Astrocyte of the cerebellum (primary cell): Measurements from ENCODE around the gene TOR1A.
"Not testable (repeated sequence)": the region's sequence is repeated elsewhere in the genome, so short reads cannot be mapped to it uniquely, and the experiment has no call there.

Experiments used
- DNase-seq: peaks from one replicate; pipeline ENCODE4 v3.0.0-alpha.2; 2011; ENCODE audit warnings: low read depth
- H3K4me3 ChIP-seq: 2 replicates; pipeline ENCODE4 v1.5.1; 2011; ENCODE audit warnings: mild to moderate bottlenecking, low read depth, low read length, moderate library complexity
- CTCF ChIP-seq: IDR thresholded peaks from 2 replicates; pipeline ENCODE4 v1.5.1; 2012; ENCODE audit warnings: low read length, low read depth, moderate library complexity, mild to moderate bottlenecking; ENCODE audit errors: missing control alignments
- in situ Hi-C: cut with HindIII; loops from 2 replicates; pipeline ENCODE4 v1.10.0; 2017; ENCODE audit warnings: low sequenced_read_pairs

Gene TOR1A

DNA sequence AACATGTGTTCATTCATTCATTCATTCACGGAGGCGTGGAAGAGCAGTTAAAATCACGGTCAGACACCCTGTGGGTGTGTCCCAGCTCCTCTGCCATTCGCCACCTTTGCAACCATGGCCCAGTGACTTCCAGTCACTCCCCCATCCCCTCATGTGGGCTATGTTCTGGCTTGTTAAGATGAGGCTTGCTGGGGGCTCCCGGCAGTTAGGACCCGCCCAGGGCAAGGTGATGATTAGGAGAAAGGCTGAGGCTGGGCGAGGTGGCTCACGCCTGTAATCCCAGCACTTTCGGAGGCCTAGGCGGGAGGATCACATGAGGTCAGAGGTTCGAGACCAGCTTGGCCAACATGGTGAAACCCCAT, 46.2 kb downstream of the TOR1A start:
- TF ChIP-seq CTCF, result no peak
- no peak for DNase-seq
- in situ Hi-C loops, result loop anchor here (5.0 kb wide), 3 partner anchors 50 to 145 kb away; no protein-coding TSS in a partner anchor
- no peak overlapping the region for H3K4me3 ChIP-seq

- DNase-seq, result peak; percentile 99
Measured at GRCh38 chr9:129776938-129777768, 46.8 kb downstream of the TOR1A start.

GRCh38 chr9:129776566-129776937, 47.4 kb downstream of the TOR1A start:
- in situ Hi-C loops, result loop anchor here (5.0 kb wide), 3 partner anchors 49 to 144 kb away; no protein-coding TSS in a partner anchor
- DNase-seq, result peak; percentile 19
- TF ChIP-seq CTCF, result no peak
- peak overlapping the region; percentile 5 for H3K4me3 ChIP-seq

More at GRCh38 chr9:129776938-129777768, 46.8 kb downstream of the TOR1A start:
- in situ Hi-C loops, result loop anchor here (5.0 kb wide), 3 partner anchors 50 to 145 kb away; no protein-coding TSS in a partner anchor
- H3K4me3 ChIP-seq, result peak overlapping the region; percentile 5
- no peak for TF ChIP-seq CTCF

DNA sequence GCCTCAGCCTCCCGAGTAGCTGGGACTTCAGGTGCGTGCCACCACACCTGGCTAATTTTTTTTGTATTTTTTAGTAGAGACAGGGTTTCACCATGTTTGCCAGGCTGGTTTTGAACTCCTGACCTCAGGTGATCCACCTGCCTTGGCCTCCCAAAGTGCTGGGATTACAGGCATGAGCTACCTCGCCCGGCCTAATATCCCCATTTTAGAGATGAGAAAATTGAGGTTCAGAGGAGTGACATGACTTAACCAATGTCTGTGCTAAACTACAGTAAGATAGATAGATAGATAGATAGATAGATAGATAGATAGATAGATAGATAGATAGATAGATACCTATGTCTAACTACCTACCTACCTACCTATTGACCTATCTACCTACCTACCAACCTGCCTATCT, 47.8 kb downstream of the TOR1A start:
- not testable (repeated sequence) for DNase-seq, H3K4me3 ChIP-seq

GRCh38 chr9:129775448-129775798, 48.5 kb downstream of the TOR1A start:
- no peak overlapping the region for H3K4me3 ChIP-seq
- in situ Hi-C loops, result loop anchor here (5.0 kb wide), 3 partner anchors 48 to 143 kb away; no protein-coding TSS in a partner anchor
- no peak for TF ChIP-seq CTCF
- no peak for DNase-seq

More for the DNA sequence above, 47.8 kb downstream of the TOR1A start:
- in situ Hi-C loops, result loop anchor here (5.0 kb wide), 3 partner anchors 49 to 144 kb away; no protein-coding TSS in a partner anchor

DNA sequence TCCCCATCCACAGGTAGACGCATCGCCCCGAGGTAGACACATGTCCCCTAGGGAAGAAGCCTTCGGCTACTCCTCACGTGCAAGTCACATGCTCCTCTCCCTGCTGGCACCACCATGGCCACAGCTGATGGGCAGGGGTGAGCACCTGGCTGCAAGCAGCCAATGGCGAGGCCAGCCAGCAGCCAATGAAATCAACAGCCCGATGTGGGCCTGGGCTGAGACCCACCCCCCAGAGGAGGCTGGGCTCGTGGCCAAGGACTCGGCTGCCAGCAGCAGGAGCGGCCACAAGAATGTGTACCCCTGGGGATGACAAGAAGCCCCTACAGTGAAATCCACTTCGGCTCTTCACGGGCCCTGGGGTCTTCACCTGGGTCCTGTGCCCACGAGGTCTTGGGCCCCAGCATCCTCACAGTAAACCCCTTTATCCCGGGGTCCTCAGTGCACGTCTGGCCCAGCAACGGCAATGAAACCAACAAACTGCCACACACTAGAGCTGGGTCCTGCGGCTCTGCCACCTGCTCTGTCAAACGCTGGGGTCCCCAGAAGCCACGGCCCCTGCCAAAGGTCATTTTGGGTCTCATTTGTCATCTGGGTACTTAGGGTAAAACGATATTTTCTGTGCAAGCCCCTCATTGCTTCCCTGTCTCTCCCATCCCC, 49.0 kb downstream of the TOR1A start:
- no peak overlapping the region for H3K4me3 ChIP-seq
- in situ Hi-C loops, result loop anchor here (5.0 kb wide), 3 partner anchors 48 to 143 kb away; no protein-coding TSS in a partner anchor
- no peak for DNase-seq
- no peak for TF ChIP-seq CTCF
